Measurements from ENCODE around the gene WNT5A. TPM values are rescaled to one million over a fixed set of nuclear protein-coding genes. Genes with fewer than 3 reads are reported as not detected.

The WNT5A gene
- total RNA-seq, 1 donor from 2014 or later, result 45.8 TPM

DNA sequence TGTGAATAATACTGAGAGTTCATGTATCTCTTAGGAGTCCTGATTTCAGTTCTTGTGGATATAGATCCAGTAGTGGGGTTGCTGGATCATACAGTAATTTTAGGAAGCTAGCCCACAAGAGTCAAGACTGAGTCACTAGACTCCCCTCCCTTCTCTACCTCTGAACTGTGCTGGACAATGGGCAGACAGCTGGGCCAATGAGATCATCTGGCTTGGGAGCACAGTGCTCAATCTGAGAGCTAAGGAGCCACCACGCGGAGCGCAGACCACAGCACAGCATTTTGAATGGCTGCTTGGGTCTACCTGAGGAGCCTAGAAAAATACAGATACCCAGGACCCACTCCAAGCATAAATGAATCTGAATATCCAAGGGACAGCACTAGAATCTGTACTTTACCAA, 32.5 kb downstream of the WNT5A start:
- DNase-seq (ENCODE audit: low read depth), result peak; percentile 50
- FAIRE-seq, result no peak

DNA sequence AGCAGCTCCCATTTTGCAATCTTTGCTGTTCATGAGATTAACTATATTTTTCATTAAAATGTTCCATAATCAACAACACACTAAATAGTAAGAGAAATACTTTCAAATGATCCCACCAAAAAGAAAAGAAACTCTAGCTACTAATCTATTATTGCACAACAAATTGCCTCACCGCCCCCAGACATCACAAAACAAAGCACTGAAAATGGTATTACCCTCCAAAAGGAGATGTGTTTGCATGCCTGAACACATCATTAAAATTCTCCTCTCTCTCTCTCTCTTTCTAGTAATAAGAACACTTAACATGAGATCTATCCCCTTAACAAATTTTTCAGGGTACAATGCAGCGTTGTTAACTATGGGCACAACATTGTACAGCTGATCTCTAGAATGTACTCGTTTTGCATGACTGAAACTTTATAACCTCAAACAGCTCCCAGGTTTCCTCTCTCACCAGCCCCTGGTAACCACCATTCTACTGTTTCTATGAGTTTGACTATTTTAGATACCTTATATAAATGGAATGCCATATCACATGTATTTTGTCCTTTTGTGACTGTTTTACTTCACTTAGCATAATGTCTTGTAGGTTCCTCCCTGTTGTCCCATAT, 33.1 kb downstream of the WNT5A start:
- Histone ChIP-seq H3K4me3 (ENCODE audit: insufficient read depth, low read depth, low read length) (no peak overlapping the region), H3K36me3 (ENCODE audit: insufficient read depth, low read length) (no peaks in the 10 kb centered on the region), H3K9me3 (ENCODE audit: insufficient read depth, low read depth, low read length) (no peaks in the 10 kb centered on the region), H2AFZ (ENCODE audit: low read depth, low read length) (no peak overlapping the region), H3K9ac (ENCODE audit: low read length) (no peak overlapping the region), H3K79me2 (ENCODE audit: insufficient read depth, low read length) (no peaks in the 10 kb centered on the region), H3K27ac (ENCODE audit: low read depth, low read length) (no peak overlapping the region), H3K27me3 (ENCODE audit: insufficient read depth, low read length) (no peaks in the 10 kb centered on the region), H3K4me1 (ENCODE audit: insufficient read depth, low read length) (no peaks in the 10 kb centered on the region), H3K4me2 (ENCODE audit: low read length) (no peak overlapping the region), H4K20me1 (ENCODE audit: insufficient read depth, low read length) (no peaks in the 10 kb centered on the region)
- TF ChIP-seq, protein P1, sequence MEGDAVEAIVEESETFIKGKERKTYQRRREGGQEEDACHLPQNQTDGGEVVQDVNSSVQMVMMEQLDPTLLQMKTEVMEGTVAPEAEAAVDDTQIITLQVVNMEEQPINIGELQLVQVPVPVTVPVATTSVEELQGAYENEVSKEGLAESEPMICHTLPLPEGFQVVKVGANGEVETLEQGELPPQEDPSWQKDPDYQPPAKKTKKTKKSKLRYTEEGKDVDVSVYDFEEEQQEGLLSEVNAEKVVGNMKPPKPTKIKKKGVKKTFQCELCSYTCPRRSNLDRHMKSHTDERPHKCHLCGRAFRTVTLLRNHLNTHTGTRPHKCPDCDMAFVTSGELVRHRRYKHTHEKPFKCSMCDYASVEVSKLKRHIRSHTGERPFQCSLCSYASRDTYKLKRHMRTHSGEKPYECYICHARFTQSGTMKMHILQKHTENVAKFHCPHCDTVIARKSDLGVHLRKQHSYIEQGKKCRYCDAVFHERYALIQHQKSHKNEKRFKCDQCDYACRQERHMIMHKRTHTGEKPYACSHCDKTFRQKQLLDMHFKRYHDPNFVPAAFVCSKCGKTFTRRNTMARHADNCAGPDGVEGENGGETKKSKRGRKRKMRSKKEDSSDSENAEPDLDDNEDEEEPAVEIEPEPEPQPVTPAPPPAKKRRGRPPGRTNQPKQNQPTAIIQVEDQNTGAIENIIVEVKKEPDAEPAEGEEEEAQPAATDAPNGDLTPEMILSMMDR (IDR thresholded peaks at IDR 0.05; ENCODE audit: insufficient read depth, low read depth, low read length), result no peak
- TF ChIP-seq EZH2 (IDR thresholded peaks at IDR 0.05; ENCODE audit: insufficient read depth, low read length), result no peak
- Mint-ChIP-seq H3K27ac (ENCODE audit: unreplicated experiment) (no peak overlapping the region), H3K9me3 (ENCODE audit: unreplicated experiment) (no peaks in the 10 kb centered on the region), H3K4me3 (ENCODE audit: unreplicated experiment) (no peak overlapping the region), H3K4me1 (ENCODE audit: low read depth, unreplicated experiment) (peaks cover 6% of the 10 kb centered on the region), H3K36me3 (ENCODE audit: low read depth, unreplicated experiment) (no peaks in the 10 kb centered on the region), H3K27me3 (ENCODE audit: low read depth, unreplicated experiment) (no peaks in the 10 kb centered on the region)
- no peak for DNase-seq (ENCODE audit: low read depth)
- FAIRE-seq, result no peak

More for the DNA sequence above, 32.5 kb downstream of the WNT5A start:
- H3K27me3 Mint-ChIP-seq (ENCODE audit: low read depth, unreplicated experiment), result peaks cover under 1% of the 10 kb centered on the region
- H3K4me3 Mint-ChIP-seq (ENCODE audit: unreplicated experiment), result no peak overlapping the region
- Histone ChIP-seq H3K27me3 (ENCODE audit: insufficient read depth, low read length) (no peaks in the 10 kb centered on the region), H3K27ac (ENCODE audit: low read depth, low read length) (no peak overlapping the region), H3K4me3 (ENCODE audit: insufficient read depth, low read depth, low read length) (no peak overlapping the region), H3K4me2 (ENCODE audit: low read length) (no peak overlapping the region), H3K9ac (ENCODE audit: low read length) (no peak overlapping the region), H3K36me3 (ENCODE audit: insufficient read depth, low read length) (no peaks in the 10 kb centered on the region), H3K9me3 (ENCODE audit: insufficient read depth, low read depth, low read length) (no peaks in the 10 kb centered on the region), H4K20me1 (ENCODE audit: insufficient read depth, low read length) (no peaks in the 10 kb centered on the region), H3K79me2 (ENCODE audit: insufficient read depth, low read length) (no peaks in the 10 kb centered on the region), H3K4me1 (ENCODE audit: insufficient read depth, low read length) (no peaks in the 10 kb centered on the region), H2AFZ (ENCODE audit: low read depth, low read length) (no peak overlapping the region)
- no peaks in the 10 kb centered on the region for H3K36me3 Mint-ChIP-seq (ENCODE audit: low read depth, unreplicated experiment)
- no peaks in the 10 kb centered on the region for H3K9me3 Mint-ChIP-seq (ENCODE audit: unreplicated experiment)
- H3K4me1 Mint-ChIP-seq (ENCODE audit: low read depth, unreplicated experiment), result peaks cover 6% of the 10 kb centered on the region
- no peak for TF ChIP-seq EZH2 (IDR thresholded peaks at IDR 0.05; ENCODE audit: insufficient read depth, low read length)
- TF ChIP-seq, protein P1 (IDR thresholded peaks at IDR 0.05; ENCODE audit: insufficient read depth, low read depth, low read length), result no peak
- H3K27ac Mint-ChIP-seq (ENCODE audit: unreplicated experiment), result no peak overlapping the region

DNA sequence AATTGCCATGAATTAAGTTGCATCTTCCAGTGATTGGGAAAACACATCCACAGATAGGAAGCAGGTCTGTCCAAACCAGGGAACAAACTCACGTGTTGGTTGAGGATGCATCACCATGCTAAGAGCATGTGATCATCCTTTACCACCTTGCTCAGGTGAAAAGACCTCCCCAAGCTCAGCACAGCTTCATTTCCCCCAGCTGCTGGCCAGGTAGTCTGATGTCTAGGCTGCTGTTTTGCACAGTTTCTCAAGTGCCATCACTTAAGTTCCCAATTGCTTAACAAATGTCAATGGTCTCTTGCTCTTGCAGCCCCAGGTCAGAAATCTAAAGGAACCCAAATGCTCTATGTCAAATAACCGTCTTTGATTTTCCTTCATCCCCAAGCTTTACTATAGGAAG, 34.2 kb downstream of the WNT5A start:
- Mint-ChIP-seq H3K36me3 (ENCODE audit: low read depth, unreplicated experiment) (no peaks in the 10 kb centered on the region), H3K9me3 (ENCODE audit: unreplicated experiment) (no peaks in the 10 kb centered on the region), H3K4me1 (ENCODE audit: low read depth, unreplicated experiment) (peaks cover 6% of the 10 kb centered on the region), H3K27ac (ENCODE audit: unreplicated experiment) (no peak overlapping the region), H3K4me3 (ENCODE audit: unreplicated experiment) (no peak overlapping the region), H3K27me3 (ENCODE audit: low read depth, unreplicated experiment) (peaks cover 1% of the 10 kb centered on the region)
- Histone ChIP-seq H2AFZ (ENCODE audit: low read depth, low read length) (no peak overlapping the region), H3K36me3 (ENCODE audit: insufficient read depth, low read length) (no peaks in the 10 kb centered on the region), H3K79me2 (ENCODE audit: insufficient read depth, low read length) (no peaks in the 10 kb centered on the region), H4K20me1 (ENCODE audit: insufficient read depth, low read length) (no peaks in the 10 kb centered on the region), H3K4me3 (ENCODE audit: insufficient read depth, low read depth, low read length) (no peak overlapping the region), H3K27me3 (ENCODE audit: insufficient read depth, low read length) (no peaks in the 10 kb centered on the region), H3K4me1 (ENCODE audit: insufficient read depth, low read length) (no peaks in the 10 kb centered on the region), H3K4me2 (ENCODE audit: low read length) (no peak overlapping the region), H3K9ac (ENCODE audit: low read length) (no peak overlapping the region), H3K27ac (ENCODE audit: low read depth, low read length) (no peak overlapping the region), H3K9me3 (ENCODE audit: insufficient read depth, low read depth, low read length) (no peaks in the 10 kb centered on the region)
- no peak for DNase-seq (ENCODE audit: low read depth)
- TF ChIP-seq EZH2 (IDR thresholded peaks at IDR 0.05; ENCODE audit: insufficient read depth, low read length), result no peak
- TF ChIP-seq, protein P1 (IDR thresholded peaks at IDR 0.05; ENCODE audit: insufficient read depth, low read depth, low read length), result no peak
- no peak for FAIRE-seq

Data from astrocyte (in vitro differentiated cells and primary cell).